VCaP (cell line): ENCODE measurements around the gene KIF13A.
"Not testable (repeated sequence)": the region's sequence is repeated elsewhere in the genome, so short reads cannot be mapped to it uniquely, and the experiment has no call there.

ENCODE experiments used
- H3K27ac ChIP-seq: fragments of 450-650 bp; 2 replicates; pipeline ENCODE4 v1.5.1; 2017
- CTCF ChIP-seq: fragments of 450-650 bp; conservative IDR thresholded peaks from 2 replicates; pipeline ENCODE4 v1.5.1; 2017; ENCODE audit warnings: mild to moderate bottlenecking, moderate library complexity

The KIF13A gene

GRCh38 chr6:17741507-17741906 lies 245.9 kb downstream of the KIF13A start:
- H3K27ac ChIP-seq = no peak overlapping the region
- no peak for TF ChIP-seq CTCF

- no peak overlapping the region for H3K27ac ChIP-seq
- TF ChIP-seq CTCF = no peak
Measured at GRCh38 chr6:17740559-17741220, 246.7 kb downstream of the KIF13A start.

- H3K27ac ChIP-seq = no peak overlapping the region
- TF ChIP-seq CTCF = no peak
Measured at GRCh38 chr6:17737704-17738252, 249.7 kb downstream of the KIF13A start.

- not testable (repeated sequence) for H3K27ac ChIP-seq
Measured at GRCh38 chr6:17735311-17735710, 252.1 kb downstream of the KIF13A start.

GRCh38 chr6:17730078-17730704 lies 257.2 kb downstream of the KIF13A start:
- no peak overlapping the region for H3K27ac ChIP-seq
- TF ChIP-seq CTCF = no peak

- H3K27ac ChIP-seq = no peak overlapping the region
- no peak for TF ChIP-seq CTCF
Measured at GRCh38 chr6:17729223-17730077, 258.0 kb downstream of the KIF13A start.

- TF ChIP-seq CTCF = no peak
- H3K27ac ChIP-seq = no peak overlapping the region
Measured at GRCh38 chr6:17728551-17729222, 258.7 kb downstream of the KIF13A start.
